ENCODE measurements around the gene HOXD11. TPM values are rescaled to one million over a fixed set of nuclear protein-coding genes. Genes with fewer than 3 reads are reported as not detected.

HOXD11 gene
- total and polyA plus RNA-seq, 2 of the 4 experiments (the other 2 are of a cell fraction), result not detected

- intact Hi-C loops (cut with micrococcal nuclease), result loop anchor here (10.0 kb wide), 1 partner anchor 1389 kb away; no protein-coding TSS in a partner anchor
Observed at GRCh38 chr2:176093145-176093897, 13.8 kb upstream of the HOXD11 start.

More at GRCh38 chr2:176093145-176093897, 13.8 kb upstream of the HOXD11 start:
- no peak for DNase-seq
- H2AK9ac ChIP-seq (replicated peaks; ENCODE audit: low read depth, low read length, poor library complexity), result no peak overlapping the region
- no peak overlapping the region for H4K8ac ChIP-seq (ENCODE audit: low read depth in 2 of 2, low read length in 2 of 2)
- no peak overlapping the region for H4K5ac ChIP-seq (ENCODE audit: low read depth, low read length)
- H3K4me2 ChIP-seq (ENCODE audit: low read depth, low read length), result peak overlapping the region; percentile 20; the same call in 1 of the 2 replicates
- ChIA-PET CTCF (no interaction called here), POLR2A (ENCODE audit: unreplicated experiment) (no interaction called here)
- no peaks in the 10 kb centered on the region for H3K9me1 ChIP-seq (ENCODE audit: insufficient read depth, low read length)
- in situ Hi-C loops (cut with MboI; ENCODE audit: low sequenced_read_pairs) (loop anchor here (10.0 to 25.0 kb wide), 4 partner anchors 409 to 1356 kb away; no protein-coding TSS in a partner anchor), dilution Hi-C loops (cut with HindIII; ENCODE audit: low sequenced_read_pairs, unreplicated experiment) (no loop called here)
- no TSS peak for BruUV-seq (replicated peaks)
- peaks cover 9% of the 10 kb centered on the region for H3K9me3 ChIP-seq (ENCODE audit: control insufficient read depth, insufficient read depth, low read length)
- H4K91ac ChIP-seq (ENCODE audit: insufficient read depth, low read depth, low read length), result no peak overlapping the region
- H4K20me1 ChIP-seq (ENCODE audit: insufficient read depth, low read length), result no peaks in the 10 kb centered on the region
- no peak overlapping the region for H3K4ac ChIP-seq (ENCODE audit: low read depth, low read length)
- H2BK15ac ChIP-seq (ENCODE audit: low read depth, low read length), result no peak overlapping the region
- no peak for ATAC-seq (ENCODE audit: low read depth)
- no peak overlapping the region for H3K27ac ChIP-seq (ENCODE audit: insufficient read depth, low read length)
- H2AFZ ChIP-seq (replicated peaks; ENCODE audit: low read length, poor library complexity), result peak overlapping the region; percentile 57
- H3K4me1 ChIP-seq (ENCODE audit: control insufficient read depth, insufficient read depth, low read length), result peaks cover 3% of the 10 kb centered on the region; the same call in 1 of the 2 replicates
- TF ChIP-seq SMC3 (IDR thresholded peaks at IDR 0.05; ENCODE audit: low read depth, low read length), result no peak
- no peak for TF ChIP-seq MXI1 (IDR thresholded peaks at IDR 0.05; ENCODE audit: borderline replicate concordance, low read depth, low read length)
- TF ChIP-seq RCOR1 (IDR thresholded peaks at IDR 0.05; ENCODE audit: insufficient replicate concordance, low read length), result no peak
- TF ChIP-seq MAZ (IDR thresholded peaks at IDR 0.05; ENCODE audit: borderline replicate concordance, low read depth, low read length), result no peak
- no peak for TF ChIP-seq MAFK (IDR thresholded peaks at IDR 0.05; ENCODE audit: low read depth, low read length)
- TF ChIP-seq FOS (IDR thresholded peaks at IDR 0.05; ENCODE audit: low read depth, low read length), result no peak
- TF ChIP-seq USF2 (IDR thresholded peaks at IDR 0.05; ENCODE audit: low read depth, low read length), result no peak
- TF ChIP-seq POLR2A (IDR thresholded peaks at IDR 0.05; ENCODE audit: low read depth, low read length), result no peak
- TF ChIP-seq RFX5 (IDR thresholded peaks at IDR 0.05; ENCODE audit: low read depth, low read length), result no peak
- no peak for TF ChIP-seq CHD1 (IDR thresholded peaks at IDR 0.05; ENCODE audit: low read depth, low read length)
- no peak overlapping the region for H2AK5ac ChIP-seq (ENCODE audit: low read depth, low read length)
- no peak overlapping the region for H3K9ac ChIP-seq (ENCODE audit: low read depth, low read length)
- H3K14ac ChIP-seq (replicated peaks; ENCODE audit: low read depth, low read length), result no peak overlapping the region
- H3K23ac ChIP-seq (ENCODE audit: low read depth, low read length), result no peak overlapping the region
- H3K36me3 ChIP-seq (ENCODE audit: control insufficient read depth, insufficient read depth, low read length), result no peaks in the 10 kb centered on the region
- H3K56ac ChIP-seq (ENCODE audit: extremely low read depth, insufficient read depth, low read length), result no peak overlapping the region
- H3K4me3 ChIP-seq (ENCODE audit: insufficient read depth, low read depth, low read length), result no peak overlapping the region; the same call in 1 of the 2 replicates
- H3K27me3 ChIP-seq (ENCODE audit: control insufficient read depth, insufficient read depth, low read length), result peaks cover 90% of the 10 kb centered on the region
- 3% methylated on average over 14 of the region's 53 CpGs; no CpG with 5 or more reads in 1 of the 2 experiments for WGBS, 2 experiments (ENCODE audit: extremely low coverage in 2 of 2, insufficient read length in 1 of 2)
- no peak overlapping the region for H2BK20ac ChIP-seq (ENCODE audit: low read depth, low read length)
- H3K79me1 ChIP-seq (ENCODE audit: low read depth in 1 of 2, low read length in 2 of 2), result no peaks in the 10 kb centered on the region
- H2BK120ac ChIP-seq (ENCODE audit: low read depth, low read length), result no peak overlapping the region
- no peak overlapping the region for H2BK5ac ChIP-seq (ENCODE audit: low read depth, low read length, poor library complexity, severe bottlenecking)
- no peak overlapping the region for H3K18ac ChIP-seq (ENCODE audit: low read depth, low read length)
